ENCODE data around the gene TNNC2.

DNA sequence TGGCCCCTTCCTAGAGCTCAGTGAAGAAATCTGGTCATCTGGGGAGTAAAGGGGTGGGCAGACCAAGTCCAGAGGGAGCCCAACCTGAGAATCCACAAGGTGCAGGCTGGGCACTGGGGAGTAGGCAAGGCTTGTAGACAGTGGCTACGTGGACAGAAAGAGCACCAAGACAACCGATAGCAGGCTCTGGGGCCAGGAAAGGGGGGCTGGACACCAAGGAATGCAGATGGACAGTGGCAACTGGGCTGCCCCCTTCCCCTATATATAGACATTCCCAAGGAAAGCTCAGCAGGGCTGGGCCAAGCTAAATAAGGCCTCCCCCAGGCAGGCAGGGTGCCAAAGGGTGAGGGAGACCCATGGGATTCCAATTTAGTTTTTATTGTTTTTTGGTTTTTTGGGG is 1.5 kb upstream of the TNNC2 start:
- TF ChIP-seq, protein P1, sequence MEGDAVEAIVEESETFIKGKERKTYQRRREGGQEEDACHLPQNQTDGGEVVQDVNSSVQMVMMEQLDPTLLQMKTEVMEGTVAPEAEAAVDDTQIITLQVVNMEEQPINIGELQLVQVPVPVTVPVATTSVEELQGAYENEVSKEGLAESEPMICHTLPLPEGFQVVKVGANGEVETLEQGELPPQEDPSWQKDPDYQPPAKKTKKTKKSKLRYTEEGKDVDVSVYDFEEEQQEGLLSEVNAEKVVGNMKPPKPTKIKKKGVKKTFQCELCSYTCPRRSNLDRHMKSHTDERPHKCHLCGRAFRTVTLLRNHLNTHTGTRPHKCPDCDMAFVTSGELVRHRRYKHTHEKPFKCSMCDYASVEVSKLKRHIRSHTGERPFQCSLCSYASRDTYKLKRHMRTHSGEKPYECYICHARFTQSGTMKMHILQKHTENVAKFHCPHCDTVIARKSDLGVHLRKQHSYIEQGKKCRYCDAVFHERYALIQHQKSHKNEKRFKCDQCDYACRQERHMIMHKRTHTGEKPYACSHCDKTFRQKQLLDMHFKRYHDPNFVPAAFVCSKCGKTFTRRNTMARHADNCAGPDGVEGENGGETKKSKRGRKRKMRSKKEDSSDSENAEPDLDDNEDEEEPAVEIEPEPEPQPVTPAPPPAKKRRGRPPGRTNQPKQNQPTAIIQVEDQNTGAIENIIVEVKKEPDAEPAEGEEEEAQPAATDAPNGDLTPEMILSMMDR (IDR thresholded peaks at IDR 0.05 in 2 of 3, conservative IDR thresholded peaks at IDR 0.05 in 1 of 3; ENCODE audit: insufficient read depth in 2 of 3, low read depth in 1 of 3, low read length in 3 of 3): no peak
- TF ChIP-seq EZH2 (IDR thresholded peaks at IDR 0.05; ENCODE audit: borderline replicate concordance, low read depth, low read length): no peak

All from K562 (cell line).